ENCODE measurements around the gene ADGRA1.

DNA sequence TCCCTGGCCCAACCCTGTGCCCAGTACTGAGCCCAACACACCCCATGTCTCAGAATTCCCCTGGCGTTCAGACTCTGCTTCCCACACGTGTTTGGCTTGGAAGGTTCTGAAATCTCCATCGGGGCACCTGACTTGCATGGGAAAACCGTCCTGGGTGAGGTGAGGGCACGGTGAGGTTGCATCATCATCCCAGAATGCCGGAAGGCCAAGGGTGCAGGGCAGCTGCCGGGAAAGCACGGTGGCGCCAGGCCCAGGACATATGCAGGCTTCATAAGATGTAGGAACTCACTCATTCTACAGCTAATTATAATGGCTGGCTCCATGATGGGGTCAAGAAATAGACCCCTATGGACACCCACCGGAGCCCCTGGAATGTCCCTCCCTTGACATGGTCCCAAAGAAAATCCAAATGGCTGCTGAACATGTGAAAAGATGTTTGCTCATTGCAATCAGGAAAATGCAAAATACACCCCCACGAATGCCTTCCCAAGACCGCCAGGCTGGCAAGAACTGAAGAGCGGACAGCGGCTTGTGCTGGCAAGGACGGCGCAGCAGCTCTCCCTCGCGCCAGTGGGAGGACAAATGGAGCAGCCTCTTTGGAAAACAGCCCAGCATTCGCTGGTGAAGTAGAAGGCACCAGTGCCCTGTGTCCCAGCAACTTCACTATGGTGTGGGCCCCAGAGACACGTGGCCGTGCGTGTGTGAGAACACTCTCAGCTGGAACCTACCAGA, 74.6 kb downstream of the ADGRA1 start:
- TF ChIP-seq, protein P1, sequence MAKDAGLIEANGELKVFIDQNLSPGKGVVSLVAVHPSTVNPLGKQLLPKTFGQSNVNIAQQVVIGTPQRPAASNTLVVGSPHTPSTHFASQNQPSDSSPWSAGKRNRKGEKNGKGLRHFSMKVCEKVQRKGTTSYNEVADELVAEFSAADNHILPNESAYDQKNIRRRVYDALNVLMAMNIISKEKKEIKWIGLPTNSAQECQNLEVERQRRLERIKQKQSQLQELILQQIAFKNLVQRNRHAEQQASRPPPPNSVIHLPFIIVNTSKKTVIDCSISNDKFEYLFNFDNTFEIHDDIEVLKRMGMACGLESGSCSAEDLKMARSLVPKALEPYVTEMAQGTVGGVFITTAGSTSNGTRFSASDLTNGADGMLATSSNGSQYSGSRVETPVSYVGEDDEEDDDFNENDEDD (CRISPR knock-in tag; IDR thresholded peaks at IDR 0.05; ENCODE audit: borderline replicate concordance): no peak
- no peak for TF ChIP-seq AHR (CRISPR knock-in tag; IDR thresholded peaks at IDR 0.05)
- no peak for TF ChIP-seq XRCC5 (optimal IDR thresholded peaks at IDR 0.05; ENCODE audit: low read length)

Measured in HepG2 (cell line).